RPMI8226 (cell line): ENCODE data around the gene ACTR2.
"Not testable (repeated sequence)": the region's sequence is repeated elsewhere in the genome, so short reads cannot be mapped to it uniquely, and the experiment has no call there.

ENCODE experiments used
- DNase-seq: peaks from one replicate; pipeline ENCODE4 v3.0.0-alpha.2; 2015

ACTR2 gene

GRCh38 chr2:65231892-65232477 is 4.4 kb downstream of the ACTR2 start:
- no peak for DNase-seq

DNA sequence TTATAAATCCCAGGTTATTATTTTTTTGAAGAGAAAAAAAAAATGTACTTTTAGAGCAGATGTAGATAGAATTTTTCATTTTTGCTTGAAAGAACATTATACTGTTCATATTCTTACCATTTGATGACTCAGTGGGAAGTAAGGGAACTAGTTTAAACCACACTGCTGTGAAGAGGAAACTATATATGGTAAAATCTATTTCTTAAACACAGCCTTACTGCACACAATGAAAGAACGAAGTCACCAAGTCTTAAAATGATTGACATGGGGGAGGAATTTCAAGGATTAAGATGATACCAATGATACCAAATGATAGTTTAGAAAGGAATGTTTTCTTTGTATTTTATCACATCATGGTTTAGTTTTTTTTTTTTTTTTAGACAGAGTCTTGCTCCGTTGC is 5.0 kb downstream of the ACTR2 start:
- DNase-seq, result no peak

DNA sequence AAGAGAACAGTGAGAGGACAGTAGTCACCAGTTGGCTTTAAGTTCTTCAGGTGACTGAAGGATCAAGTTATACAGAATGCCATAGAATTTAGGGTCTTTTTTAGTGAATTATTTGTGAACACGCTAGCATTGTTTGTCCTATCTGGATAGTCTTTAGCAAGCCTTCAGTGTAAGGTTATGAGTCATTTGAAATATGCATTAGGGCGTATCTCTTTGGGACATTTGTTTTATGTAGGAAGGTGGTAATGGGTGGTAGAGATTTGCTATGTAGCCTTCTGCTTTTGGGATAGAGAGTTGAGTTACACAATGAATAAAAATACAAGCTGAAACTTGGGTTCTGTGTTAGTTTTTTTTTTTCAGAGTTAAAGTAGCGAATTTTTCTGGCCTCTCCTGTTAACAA is 13.0 kb downstream of the ACTR2 start:
- DNase-seq, result no peak

- not testable (repeated sequence) for DNase-seq
Measured at GRCh38 chr2:65244452-65244851, 16.8 kb downstream of the ACTR2 start.

- DNase-seq, result no peak
Measured at GRCh38 chr2:65252640-65253039, 25.0 kb downstream of the ACTR2 start.

GRCh38 chr2:65255356-65255755 is 27.7 kb downstream of the ACTR2 start:
- DNase-seq, result no peak

DNA sequence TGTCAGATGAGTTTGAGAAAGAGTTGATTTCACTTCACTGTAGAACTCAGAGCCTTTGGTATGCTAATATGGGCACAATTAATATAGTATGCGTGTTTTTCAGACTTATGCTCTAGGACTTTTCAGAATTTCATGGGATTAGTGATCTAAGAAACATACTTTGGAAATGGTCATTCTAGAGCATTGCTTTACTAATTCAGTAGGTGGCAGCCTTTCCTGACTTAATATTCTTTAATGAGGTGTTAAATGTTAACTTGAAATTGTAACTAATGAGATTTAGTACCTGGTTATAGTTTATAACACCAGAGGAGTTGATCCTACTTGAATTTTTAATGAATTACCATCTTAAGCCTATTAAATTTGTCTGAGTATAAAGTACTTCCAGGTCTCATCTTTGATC is 28.4 kb downstream of the ACTR2 start:
- no peak for DNase-seq

GRCh38 chr2:65257866-65258265 is 30.2 kb downstream of the ACTR2 start:
- DNase-seq, result not testable (repeated sequence)

DNA sequence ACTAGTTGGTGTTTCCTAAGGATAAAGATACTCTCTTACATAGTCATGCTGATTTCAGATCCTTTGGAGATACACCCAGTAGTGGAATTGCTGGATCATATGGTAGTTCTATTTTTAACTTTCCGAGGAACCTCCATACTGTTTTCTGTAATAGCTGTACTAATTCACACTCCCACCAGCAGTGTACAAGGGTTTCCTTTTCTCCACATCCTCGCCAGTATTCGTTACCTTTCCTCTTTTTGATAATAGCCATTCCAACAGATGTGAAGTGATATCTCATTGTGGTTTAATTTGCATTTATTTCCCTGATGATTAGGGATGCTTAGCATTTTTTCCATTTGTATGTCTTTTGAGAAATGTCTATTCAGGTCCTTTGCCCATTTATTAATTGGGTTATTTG is 34.0 kb downstream of the ACTR2 start:
- no peak for DNase-seq

- no peak for DNase-seq
Measured at GRCh38 chr2:65263262-65263661, 35.6 kb downstream of the ACTR2 start.

DNA sequence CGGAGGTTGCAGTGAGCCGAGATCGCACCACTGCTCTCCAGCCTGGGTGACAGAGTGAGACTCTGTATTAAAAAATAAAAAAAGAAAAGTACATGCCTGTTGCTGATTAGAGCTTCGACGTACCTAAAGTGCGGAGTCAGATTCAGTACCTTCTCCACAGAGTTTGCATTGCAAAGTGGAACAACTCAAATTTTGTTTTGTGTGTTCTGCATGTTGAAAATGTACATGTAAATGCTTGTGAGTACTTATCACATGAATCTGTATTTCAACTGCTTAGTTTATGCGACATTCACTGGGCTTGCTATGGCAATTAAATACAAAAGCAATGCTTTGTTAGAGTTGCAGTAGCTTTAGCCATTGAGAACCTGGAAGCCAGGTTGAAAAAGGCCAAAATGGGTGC is 36.4 kb downstream of the ACTR2 start:
- DNase-seq, result no peak

GRCh38 chr2:65264821-65265670 is 37.4 kb downstream of the ACTR2 start:
- peak; percentile 38 for DNase-seq

DNA sequence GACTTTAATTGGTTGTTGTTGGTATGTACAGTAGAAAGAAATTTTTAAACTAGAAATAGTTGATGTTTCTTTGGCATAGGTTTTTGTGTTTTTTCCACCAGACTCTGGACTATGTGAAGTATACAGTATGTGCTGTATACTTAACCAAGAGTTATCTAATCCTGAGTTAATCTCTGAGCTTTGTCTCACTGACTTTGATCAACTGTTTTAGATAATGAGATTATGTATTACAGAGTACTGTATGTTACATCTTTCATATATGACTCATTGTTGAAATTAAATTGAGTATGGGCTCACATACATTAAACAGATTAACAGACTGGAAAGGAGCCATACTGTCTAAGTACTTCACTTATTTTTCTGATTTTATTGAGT is 38.0 kb downstream of the ACTR2 start:
- no peak for DNase-seq

DNA sequence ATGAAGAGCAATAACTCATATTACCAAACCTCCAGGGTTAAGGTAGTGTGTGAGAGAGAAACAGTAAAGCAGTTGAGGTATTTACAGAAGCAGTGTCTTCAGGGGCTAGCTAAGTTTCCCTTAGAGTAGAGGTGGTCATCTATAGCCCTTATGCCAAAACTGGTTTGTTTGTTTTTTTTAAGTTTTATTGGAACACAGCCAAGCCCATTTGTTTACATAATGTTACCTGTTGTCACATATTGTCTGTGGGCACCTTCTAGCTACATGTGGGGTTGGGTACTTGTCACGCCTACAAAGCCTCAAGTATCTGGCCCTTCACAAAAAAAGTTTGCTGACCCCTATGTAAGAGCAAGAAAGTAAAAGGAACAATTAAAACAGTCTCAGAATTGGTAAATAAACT is 39.4 kb downstream of the ACTR2 start:
- no peak for DNase-seq

- no peak for DNase-seq
Measured at GRCh38 chr2:65268957-65269356, 41.3 kb downstream of the ACTR2 start.

- DNase-seq, result no peak
Measured at GRCh38 chr2:65273344-65273743, 45.7 kb downstream of the ACTR2 start.

- no peak for DNase-seq
Measured at GRCh38 chr2:65275141-65275915, 47.7 kb downstream of the ACTR2 start.

DNA sequence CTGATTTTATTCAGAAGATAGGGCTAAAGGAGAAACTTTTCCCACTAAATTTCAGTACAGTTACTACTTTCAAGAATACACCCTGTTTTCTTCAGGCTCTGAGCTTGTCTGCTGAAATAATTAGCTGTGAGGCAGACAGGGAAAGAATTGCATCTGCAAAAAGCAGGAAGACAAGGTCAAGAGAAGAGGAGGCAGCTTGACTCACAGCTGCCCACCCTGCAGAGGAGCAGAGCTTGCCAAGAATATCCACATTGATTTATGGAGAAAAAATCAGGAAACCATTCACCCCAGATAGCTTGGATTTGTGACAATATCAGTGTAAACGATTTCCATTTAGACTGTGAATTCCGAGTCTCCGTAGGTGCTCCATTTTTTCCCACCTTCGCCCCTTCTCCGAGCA is 49.0 kb downstream of the ACTR2 start:
- DNase-seq, result no peak

GRCh38 chr2:65277118-65277517 is 49.5 kb downstream of the ACTR2 start:
- no peak for DNase-seq

GRCh38 chr2:65277791-65278483 is 50.3 kb downstream of the ACTR2 start:
- DNase-seq, result no peak

DNA sequence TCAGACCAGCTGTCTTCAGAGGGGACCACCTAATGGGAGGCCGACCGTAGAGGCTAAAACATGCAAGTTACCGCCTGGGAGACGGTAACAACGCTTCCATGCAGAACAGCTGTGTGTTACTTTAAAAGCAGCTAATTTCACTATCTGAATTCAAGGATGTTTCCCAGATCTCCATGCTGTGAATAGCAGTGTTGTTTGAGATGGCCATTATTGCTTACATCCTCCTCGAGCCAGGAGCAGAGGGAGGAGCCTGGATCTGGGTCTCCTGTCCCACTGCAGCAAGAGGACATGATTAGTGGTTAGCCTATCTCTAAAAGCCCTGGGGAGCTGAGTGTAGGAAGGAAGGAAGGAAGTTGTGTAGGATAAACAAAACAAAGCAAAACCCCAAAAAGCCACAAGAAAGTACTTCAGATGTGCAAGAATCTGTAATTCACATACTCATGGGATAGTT is 50.9 kb downstream of the ACTR2 start:
- no peak for DNase-seq

- no peak for DNase-seq
Measured at GRCh38 chr2:65279756-65280155, 52.1 kb downstream of the ACTR2 start.
